AG09319 (cell line): ENCODE data around the gene PTAFR.
"Not testable (repeated sequence)": the region's sequence is repeated elsewhere in the genome, so short reads cannot be mapped to it uniquely, and the experiment has no call there.

ENCODE experiments used
- DNase-seq: peaks from one replicate; pipeline ENCODE4 v3.0.0-alpha.2; 2010; ENCODE audit warnings: low read depth; ENCODE audit errors: extremely low read depth
- TF ChIP-seq, protein P1 (sequence below): IDR thresholded peaks from 2 replicates; pipeline ENCODE4 v1.5.1; 2011; ENCODE audit warnings: low read depth, mild to moderate bottlenecking, inconsistent platforms, low read length, moderate library complexity

Gene PTAFR

DNA sequence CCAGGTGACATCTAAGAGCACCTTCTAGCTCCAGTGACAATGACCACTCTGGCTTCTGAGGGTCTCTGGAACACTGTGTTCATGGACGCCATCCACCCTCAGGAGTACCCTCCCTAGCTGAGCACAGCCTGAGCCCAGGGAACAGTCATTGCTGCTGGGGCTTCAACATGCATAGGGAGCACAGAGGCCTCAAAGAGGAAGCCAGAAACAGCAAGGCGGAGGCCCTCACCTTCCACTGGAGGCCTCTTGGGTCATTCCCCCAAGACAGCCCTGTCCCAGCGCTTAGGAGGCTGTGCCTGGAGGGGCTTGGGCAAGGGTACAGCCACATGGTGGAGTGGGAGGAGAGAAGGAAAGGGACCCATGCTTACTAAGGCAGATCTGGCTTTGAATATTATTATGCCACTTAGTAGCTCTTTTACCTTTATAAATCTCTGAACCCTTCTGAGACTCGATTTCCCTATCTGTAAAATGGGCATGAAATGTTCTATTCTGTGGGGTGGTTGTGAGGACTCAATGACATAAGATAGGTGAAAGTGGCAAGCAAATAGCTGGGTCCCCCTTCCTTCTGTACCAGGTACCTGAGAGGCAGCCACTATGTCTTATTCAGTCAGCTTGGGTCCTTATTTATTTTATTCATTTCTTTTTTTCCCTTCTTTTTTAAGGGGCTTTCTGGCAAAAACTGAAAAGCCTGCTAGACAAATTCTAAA lies 32.8 kb downstream of the PTAFR start:
- TF ChIP-seq, protein P1, sequence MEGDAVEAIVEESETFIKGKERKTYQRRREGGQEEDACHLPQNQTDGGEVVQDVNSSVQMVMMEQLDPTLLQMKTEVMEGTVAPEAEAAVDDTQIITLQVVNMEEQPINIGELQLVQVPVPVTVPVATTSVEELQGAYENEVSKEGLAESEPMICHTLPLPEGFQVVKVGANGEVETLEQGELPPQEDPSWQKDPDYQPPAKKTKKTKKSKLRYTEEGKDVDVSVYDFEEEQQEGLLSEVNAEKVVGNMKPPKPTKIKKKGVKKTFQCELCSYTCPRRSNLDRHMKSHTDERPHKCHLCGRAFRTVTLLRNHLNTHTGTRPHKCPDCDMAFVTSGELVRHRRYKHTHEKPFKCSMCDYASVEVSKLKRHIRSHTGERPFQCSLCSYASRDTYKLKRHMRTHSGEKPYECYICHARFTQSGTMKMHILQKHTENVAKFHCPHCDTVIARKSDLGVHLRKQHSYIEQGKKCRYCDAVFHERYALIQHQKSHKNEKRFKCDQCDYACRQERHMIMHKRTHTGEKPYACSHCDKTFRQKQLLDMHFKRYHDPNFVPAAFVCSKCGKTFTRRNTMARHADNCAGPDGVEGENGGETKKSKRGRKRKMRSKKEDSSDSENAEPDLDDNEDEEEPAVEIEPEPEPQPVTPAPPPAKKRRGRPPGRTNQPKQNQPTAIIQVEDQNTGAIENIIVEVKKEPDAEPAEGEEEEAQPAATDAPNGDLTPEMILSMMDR, result no peak
- no peak for DNase-seq

DNA sequence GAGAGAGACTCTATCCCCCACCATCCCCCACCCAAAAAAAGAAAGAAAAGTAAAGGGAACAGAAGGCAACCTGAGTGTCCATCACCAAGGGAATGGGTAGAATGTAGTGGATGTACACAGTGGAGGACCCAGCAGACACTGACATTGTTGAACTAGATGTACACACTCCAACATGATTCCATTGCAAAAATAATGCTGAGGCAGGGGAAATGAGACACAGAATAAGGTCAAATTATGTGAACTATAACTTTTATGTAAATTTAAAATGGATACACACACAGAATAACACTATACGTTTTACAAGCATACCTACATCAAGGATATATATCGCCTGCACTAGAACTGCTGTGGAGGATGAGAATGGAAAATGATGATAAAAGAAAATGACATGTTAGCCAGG lies 34.8 kb downstream of the PTAFR start:
- TF ChIP-seq, protein P1, result no peak
- DNase-seq, result no peak

DNA sequence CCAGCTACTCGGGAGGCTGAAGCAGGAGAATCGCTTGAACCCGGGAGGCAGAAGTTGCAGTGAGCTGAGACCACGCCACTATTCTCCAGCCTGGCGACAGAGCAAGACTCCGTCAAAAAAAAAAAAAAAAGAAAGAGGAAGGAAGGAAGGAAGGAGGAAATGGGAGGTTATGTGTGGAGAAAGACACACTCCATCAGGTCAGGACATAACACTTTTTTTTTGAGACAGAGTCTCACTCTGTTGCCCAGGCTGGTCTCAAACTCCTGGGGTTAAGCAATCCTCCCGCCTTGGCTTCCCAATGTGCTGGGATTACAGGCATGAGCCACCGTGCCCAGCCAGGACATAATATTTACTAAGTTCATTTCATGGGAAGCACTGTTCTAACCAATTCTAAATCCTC lies 36.6 kb downstream of the PTAFR start:
- not testable (repeated sequence) for DNase-seq

DNA sequence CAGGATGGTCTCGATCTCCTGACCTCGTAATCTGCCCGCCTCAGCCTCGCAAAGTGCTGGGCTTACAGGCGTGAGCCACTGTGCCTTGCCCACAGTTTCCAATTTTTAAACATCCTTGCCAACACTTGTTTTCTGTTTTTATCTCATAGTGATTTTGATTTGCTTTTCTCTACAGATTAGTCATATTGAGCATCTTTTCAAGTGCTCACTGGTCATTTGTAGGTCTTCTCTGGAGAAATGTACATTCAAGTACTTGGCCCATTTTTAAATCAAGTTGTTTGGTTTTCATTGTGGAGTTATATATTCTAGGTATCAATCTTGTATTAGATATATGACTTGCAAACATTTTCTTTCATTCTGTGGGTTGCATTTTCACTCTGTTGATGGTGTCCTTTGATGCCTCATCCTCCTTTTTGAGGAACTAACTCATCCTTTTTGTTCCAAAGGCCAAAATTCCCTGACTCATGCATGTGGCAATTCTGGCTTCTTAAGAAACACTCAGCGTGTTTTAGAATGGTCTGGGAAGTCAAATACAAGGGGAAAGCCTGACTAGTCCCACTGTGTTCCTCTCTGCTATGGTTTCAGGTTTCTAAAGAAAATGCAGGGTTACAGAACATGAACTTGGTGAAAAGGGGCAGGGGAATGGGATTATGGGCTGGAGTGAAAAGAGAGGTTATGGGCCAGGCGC lies 37.3 kb downstream of the PTAFR start:
- DNase-seq, result no peak

DNA sequence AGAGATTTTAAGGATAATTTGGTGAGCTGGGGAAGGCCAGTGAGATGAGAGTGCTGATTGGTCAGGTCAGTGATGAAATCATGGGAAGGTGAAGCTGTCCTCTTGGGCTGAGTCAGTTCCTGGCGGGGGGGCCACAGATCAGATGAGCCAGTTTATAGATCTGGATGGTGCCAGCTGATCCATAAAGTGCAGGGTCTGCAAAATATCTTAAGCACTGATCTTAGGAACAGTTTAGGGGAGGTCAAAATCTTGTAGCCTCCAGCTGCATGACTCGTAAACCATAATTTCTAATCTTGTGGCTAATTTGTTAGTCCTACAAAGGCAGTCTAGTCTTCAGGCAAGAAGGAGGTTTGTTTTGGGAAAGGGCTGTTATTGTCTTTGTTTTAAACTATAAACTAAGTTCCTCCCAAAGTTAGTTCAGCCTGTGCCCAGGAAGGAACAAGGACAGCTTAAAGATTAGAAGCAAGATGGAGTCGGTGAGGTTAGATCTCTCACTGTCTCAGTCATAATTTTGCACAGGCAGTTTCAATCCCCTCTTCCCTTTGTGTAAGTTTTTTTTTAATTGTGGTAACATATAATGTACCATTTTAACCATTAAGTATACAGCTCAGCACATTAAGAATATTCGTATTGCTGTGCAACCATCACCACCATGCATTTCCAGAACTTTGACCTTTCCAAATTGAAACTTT lies 39.4 kb downstream of the PTAFR start:
- no peak for DNase-seq
- TF ChIP-seq, protein P1, result no peak

More for the DNA sequence above, 37.3 kb downstream of the PTAFR start:
- TF ChIP-seq, protein P1, result no peak

DNA sequence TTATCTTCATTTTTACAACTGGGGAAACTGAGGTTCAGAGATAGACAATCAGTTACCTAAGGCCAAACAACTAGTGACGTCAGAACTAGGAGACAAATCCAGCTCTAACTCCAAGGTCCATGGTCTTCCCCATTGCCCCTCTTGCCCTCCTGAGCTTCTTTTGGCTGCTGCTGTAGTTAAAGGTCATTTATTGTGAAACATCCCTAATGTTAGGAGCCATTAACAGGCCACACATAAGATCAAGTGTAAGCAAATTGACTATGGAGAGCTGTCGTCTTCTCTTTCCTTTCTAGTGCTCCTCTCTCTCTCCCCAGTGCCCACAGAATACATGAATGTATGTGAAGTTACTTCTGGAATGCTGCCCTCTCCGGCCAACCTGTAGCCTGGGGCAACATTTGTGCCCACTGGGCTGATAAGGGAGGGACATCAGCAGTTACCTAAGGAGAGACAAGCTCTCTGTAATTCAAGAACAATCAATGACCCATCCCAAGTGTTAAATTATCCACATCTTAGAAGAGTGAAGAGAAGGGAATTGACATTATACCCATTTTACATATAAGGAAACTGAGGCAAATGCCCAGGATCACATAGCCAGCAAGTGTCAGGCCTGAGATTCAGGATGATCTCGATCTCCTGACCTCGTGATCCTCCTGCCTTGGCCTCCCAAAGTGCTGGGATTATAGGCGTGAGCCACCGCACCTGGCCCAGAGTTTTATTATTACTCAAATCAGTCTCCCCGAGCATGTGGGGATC lies 40.1 kb downstream of the PTAFR start:
- DNase-seq, result no peak
- TF ChIP-seq, protein P1, result no peak

DNA sequence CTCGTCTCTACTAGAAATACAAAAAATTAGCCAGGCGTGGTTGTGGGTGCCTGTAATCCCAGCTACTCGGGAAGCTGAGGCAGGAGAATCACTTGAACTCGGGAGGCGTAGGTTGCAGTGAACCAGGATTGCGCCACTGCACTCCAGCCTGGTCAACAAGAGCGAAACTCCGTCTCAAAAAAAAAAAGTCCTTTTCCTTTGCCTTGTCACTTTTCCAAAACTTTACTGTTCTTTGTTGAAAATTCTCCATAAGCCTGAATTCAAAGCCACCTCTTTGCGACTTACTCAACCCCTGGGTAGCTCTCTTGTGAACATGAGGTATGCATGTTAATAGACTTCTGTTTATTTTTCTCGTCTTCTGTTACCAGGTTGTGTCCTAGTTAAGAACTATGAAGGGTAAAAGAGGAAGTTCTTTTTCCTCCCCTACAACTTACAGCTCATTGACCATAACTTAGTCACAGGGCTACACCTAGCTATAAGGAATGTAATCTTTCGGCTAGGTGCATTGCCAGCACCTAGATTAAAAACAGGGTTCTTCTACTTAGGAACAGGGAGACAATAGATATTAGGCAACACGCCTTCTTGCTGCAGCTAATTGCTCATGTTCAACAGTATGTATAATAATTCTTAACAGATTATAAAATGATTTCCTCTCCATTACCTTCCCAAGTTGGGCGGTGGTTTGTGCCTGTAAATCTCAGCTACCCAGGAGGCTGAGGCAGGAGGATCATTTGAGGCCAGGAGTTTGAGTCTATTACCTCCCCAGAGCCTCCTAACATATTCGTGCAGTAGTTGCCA lies 40.9 kb downstream of the PTAFR start:
- TF ChIP-seq, protein P1, result no peak
- no peak for DNase-seq
